HG02885 (cell line): ENCODE results near the gene TEAD2.

ENCODE experiments used
- ATAC-seq: cut with Tn5 transposase; IDR thresholded peaks from one replicate; pipeline ENCODE4 v1.9.1; 2021; ENCODE audit warnings: mild to moderate bottlenecking; ENCODE audit not compliant: unreplicated experiment, poor library complexity

TEAD2 gene

GRCh38 chr19:49362048-49362928, at the start of gene TEAD2:
Gene TEAD2 (minus strand): TSS chr19:49362416. CDS start chr19:49360075, 2,341 bp downstream.
- no peak for ATAC-seq

- no peak for ATAC-seq
Observed at GRCh38 chr19:49411681-49412326, 49.6 kb upstream of the TEAD2 start.

- no peak for ATAC-seq
Observed at GRCh38 chr19:49409441-49410029, 47.3 kb upstream of the TEAD2 start.

- no peak for ATAC-seq
Observed at GRCh38 chr19:49408816-49409440, 46.7 kb upstream of the TEAD2 start.

GRCh38 chr19:49407482-49408015, 45.3 kb upstream of the TEAD2 start:
- ATAC-seq, result no peak

DNA sequence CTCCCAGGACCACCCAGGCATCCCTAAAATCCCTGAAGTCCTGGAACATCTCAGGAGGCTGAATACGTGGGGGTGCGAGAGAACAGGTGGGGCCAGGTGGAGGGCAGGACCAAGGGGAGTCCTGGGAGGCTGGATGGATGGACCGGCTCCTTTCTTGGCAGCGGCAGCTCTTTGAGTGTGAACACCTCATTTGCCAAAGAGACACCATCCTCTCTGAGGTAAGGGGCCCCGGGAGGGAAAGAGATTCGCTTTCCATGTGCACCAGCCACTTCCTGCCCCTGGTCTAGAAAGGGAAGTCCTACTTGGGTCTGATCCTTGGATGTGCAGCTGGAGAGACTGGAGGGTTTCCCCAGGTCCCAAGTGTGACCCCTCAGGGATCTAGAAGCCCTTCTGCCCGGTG, 44.9 kb upstream of the TEAD2 start:
- ATAC-seq, result no peak

DNA sequence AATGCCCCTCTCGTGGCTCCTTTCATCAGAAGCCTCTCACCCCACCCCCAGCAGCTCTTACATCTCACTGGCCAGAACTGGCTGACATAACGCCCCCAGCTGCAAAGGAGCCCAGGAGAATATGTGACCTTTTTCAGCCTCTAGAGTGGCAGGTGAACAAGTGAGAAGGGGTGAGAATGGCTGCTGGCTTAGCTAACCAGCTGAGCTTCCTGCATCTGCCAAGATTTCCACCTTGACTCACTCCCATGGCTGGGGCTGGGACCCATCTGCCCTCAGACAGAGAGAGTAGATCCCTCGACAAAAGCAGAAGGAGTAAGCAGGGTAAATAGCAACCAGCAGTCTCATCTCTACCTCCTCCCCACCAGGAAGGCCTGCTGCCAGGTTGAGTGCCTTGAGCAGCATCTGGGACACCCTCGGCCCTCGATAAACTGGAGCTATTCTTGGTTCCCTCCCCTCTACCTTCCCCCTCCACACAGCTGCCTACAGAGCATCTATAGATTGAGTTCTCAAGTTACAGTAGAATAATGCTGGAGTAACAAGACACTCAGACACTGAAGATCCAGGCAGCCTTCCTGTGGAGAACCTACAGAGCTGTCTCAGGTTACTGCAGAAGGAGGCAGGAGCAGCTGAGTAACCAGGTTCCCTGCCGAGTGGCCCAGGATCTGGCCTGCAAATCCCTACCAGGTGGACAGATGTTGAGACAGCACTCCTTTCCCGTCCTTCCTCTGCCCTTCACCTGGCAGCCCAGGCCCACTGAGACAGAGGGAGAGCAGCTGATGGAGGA, 41.4 kb upstream of the TEAD2 start:
- no peak for ATAC-seq

- ATAC-seq, result no peak
Observed at GRCh38 chr19:49400029-49400428, 37.8 kb upstream of the TEAD2 start.

GRCh38 chr19:49398931-49399330, 36.7 kb upstream of the TEAD2 start:
- no peak for ATAC-seq

GRCh38 chr19:49398001-49398615, 35.9 kb upstream of the TEAD2 start:
- no peak for ATAC-seq

- ATAC-seq, result no peak
Observed at GRCh38 chr19:49396738-49397505, 34.7 kb upstream of the TEAD2 start.

GRCh38 chr19:49395581-49396407, 33.6 kb upstream of the TEAD2 start:
- ATAC-seq, result no peak

- ATAC-seq, result no peak
Observed at GRCh38 chr19:49393881-49394280, 31.7 kb upstream of the TEAD2 start.

DNA sequence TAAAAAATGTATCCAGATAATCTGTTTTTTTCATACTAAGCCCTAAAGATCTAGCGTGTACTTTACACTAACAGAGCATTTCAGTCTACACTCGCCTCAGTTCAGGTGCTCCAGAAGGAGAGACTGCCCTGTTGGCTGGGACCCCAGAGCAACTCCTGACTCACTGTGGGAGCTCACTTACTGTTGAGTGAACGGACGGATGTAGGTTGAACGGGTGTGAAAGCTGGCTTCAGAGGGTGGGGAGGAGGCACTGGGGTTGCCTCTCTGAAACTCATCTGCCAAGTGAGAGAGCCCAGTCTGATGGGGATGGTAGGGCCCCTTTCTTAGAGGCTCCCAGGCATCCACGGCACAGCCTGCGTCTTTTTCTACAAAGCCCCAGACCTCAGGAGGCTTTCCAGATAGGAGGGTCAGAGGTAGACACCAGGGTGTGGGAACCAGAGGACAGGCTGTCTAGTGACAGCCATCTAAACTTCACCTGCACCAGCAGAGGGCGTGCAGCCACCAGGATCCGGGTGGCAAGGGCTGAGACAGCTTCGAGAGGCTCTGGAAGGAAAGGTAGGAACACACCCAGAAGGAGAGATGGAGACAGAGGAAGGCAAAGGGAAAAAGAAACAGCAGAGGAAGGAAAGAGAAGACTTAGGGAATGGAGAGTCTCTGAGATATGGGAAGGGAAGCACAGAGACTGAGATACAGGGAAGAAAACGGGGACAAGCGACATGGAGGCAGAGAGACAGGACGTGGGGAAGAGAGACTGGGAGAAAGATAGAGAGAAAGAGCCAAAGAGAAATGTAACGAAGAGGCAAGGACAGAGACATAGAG, 29.6 kb upstream of the TEAD2 start:
- no peak for ATAC-seq

DNA sequence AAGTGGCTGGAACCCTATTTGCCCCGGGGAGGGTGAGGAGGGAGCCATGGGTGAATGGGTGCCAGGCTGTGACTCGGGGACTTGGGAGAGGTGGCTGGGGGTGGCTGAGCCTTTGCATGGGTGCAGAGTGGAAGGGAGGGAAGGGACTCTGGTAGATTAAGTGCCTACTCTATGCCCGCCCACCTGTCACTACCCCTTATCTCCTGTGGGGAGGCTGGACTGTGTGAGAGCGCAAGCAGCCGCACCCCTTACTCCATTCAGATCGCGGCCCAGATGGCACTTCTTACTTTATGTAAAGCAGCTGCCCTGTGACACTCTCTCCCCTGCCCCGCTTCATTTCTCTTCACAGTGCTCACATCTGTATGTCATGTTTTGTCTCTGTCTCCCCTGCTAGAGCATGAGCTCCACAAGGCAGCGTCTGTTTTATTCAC, 28.7 kb upstream of the TEAD2 start:
- ATAC-seq, result no peak

GRCh38 chr19:49390131-49390928, 28.1 kb upstream of the TEAD2 start:
- ATAC-seq, result no peak
